ENCODE results near the gene FAM170B. TPM values are rescaled to one million over a fixed set of nuclear protein-coding genes. Genes with fewer than 3 reads are reported as not detected.

FAM170B gene
- total and polyA plus RNA-seq, 9 of the 15 experiments (the other 6 are each of a cell fraction or from before 2014, with no cell fraction given): 0.11 to 0.21 TPM; not detected in 7

- peak; percentile 47; the same call in 1 of the 2 replicates for TF ChIP-seq HMBOX1 (IDR thresholded peaks at IDR 0.05)
- 0 out of 4 replicates have a peak, but pooled peaks of 1 of the 2 experiments have one; percentile 17 for TF ChIP-seq ETV6 (IDR thresholded peaks at IDR 0.05; ENCODE audit: borderline replicate concordance in 1 of 2, low read depth in 2 of 2, low read length in 1 of 2)
- TF ChIP-seq ETV6 (CRISPR knock-in tag; IDR thresholded peaks at IDR 0.05; ENCODE audit: borderline replicate concordance): no peak
- TF ChIP-seq SNIP1 (IDR thresholded peaks at IDR 0.05; ENCODE audit: low read depth): no peak
- TF ChIP-seq ZNF764 (CRISPR knock-in tag; IDR thresholded peaks at IDR 0.05; ENCODE audit: low read depth): no peak
- TF ChIP-seq POLR2AphosphoS5 (IDR thresholded peaks at IDR 0.05; ENCODE audit: control insufficient read depth, insufficient read depth, low read depth, low read length): peak; percentile 53; the same call in 1 of the 2 replicates
- TF ChIP-seq RBM34 (IDR thresholded peaks at IDR 0.05; ENCODE audit: borderline replicate concordance, insufficient read depth, low read length): no peak
- TF ChIP-seq GATAD2B (IDR thresholded peaks at IDR 0.05; ENCODE audit: borderline replicate concordance): no peak
- TF ChIP-seq ZNF76 (CRISPR knock-in tag; IDR thresholded peaks at IDR 0.05; ENCODE audit: borderline replicate concordance): no peak
- TF ChIP-seq ATF1 (CRISPR knock-in tag; IDR thresholded peaks at IDR 0.05): no peak
- peak; percentile 70 for TF ChIP-seq ATF1 (tag; IDR thresholded peaks at IDR 0.05)
- TF ChIP-seq CHCHD3 (CRISPR knock-in tag; IDR thresholded peaks at IDR 0.05): no peak
- 0 out of 2 replicates have a peak, but pooled peaks have one; percentile 11 for TF ChIP-seq ZNF41 (CRISPR knock-in tag; conservative IDR thresholded peaks at IDR 0.05)
- TF ChIP-seq ATF6 (CRISPR knock-in tag; IDR thresholded peaks at IDR 0.05): no peak
- TF ChIP-seq ETV5 (CRISPR knock-in tag; IDR thresholded peaks at IDR 0.05; ENCODE audit: low read depth): no peak; the same call in 1 of the 2 replicates
- 0 out of 2 replicates have a peak, but pooled peaks have one; percentile 9 for TF ChIP-seq PML (IDR thresholded peaks at IDR 0.05; ENCODE audit: low read length)
- TF ChIP-seq GTF2A2 (tag; IDR thresholded peaks at IDR 0.05): no peak
- peak; percentile 80 for TF ChIP-seq FOSL1 (tag; conservative IDR thresholded peaks at IDR 0.05)
- TF ChIP-seq BDP1 (IDR thresholded peaks at IDR 0.05; ENCODE audit: insufficient read depth, insufficient read length): no peak
- no peak for TF ChIP-seq ZNF23 (CRISPR knock-in tag; IDR thresholded peaks at IDR 0.05)
- peak; percentile 79 for TF ChIP-seq TCF3 (CRISPR knock-in tag; IDR thresholded peaks at IDR 0.05)
- no peak for TF ChIP-seq SFPQ (IDR thresholded peaks at IDR 0.05; ENCODE audit: low read depth, low read length)
- no peak for TF ChIP-seq ARID2 (IDR thresholded peaks at IDR 0.05)
- peak; percentile 58; the same call in 1 of the 2 replicates for TF ChIP-seq HDAC2 (IDR thresholded peaks at IDR 0.05)
- TF ChIP-seq SMC3 (conservative IDR thresholded peaks at IDR 0.05; ENCODE audit: insufficient read depth, low read depth, low read length): no peak
- no peak for TF ChIP-seq SAFB (IDR thresholded peaks at IDR 0.05; ENCODE audit: borderline replicate concordance, low read depth, low read length)
These were observed 39.5 kb upstream of the FAM170B start (continued) for GRCh38 chr10:49173201-49173772.

Measured in K562 (cell line).